WTC11 (cell line): ENCODE data around the gene GPR12. TPM values are rescaled to one million over a fixed set of nuclear protein-coding genes. Genes with fewer than 3 reads are reported as not detected.

Experiments used
- ATAC-seq: fragments of 200-7000 bp; cut with Tn5 transposase; 2 replicates; pipeline ENCODE4 v1.10.0; 2021; ENCODE audit warnings: mild to moderate bottlenecking, moderate library complexity
- CTCF ChIA-PET: fragments of 300-600 bp; sonication (Branson Sonifier 250); formaldehyde crosslinking; loops from one replicate; lab custom pipeline; 2021; ENCODE audit warnings: antibody characterized with exemption; lab: Charles Lee
- POLR2A ChIA-PET: fragments of 350-600 bp; sonication (Branson Sonifier 250); formaldehyde crosslinking; loops from one replicate; lab custom pipeline; 2021; ENCODE audit warnings: antibody characterized with exemption; lab: Charles Lee
- DNase-seq: peaks from one replicate; pipeline ENCODE4 v3.0.0; 2021; ENCODE audit warnings: low spot score
- H3K27ac Mint-ChIP-seq: 2 replicates; pipeline ENCODE4 v1.8.0; 2021; ENCODE audit warnings: mixed read lengths
- H3K27me3 Mint-ChIP-seq: 2 replicates; pipeline ENCODE4 v1.8.0; 2021; ENCODE audit warnings: low read depth, mild to moderate bottlenecking, moderate library complexity, mixed read lengths
- H3K36me3 Mint-ChIP-seq: 2 replicates; pipeline ENCODE4 v1.8.0; 2021; ENCODE audit warnings: mixed read lengths
- H3K4me1 Mint-ChIP-seq: 2 replicates; pipeline ENCODE4 v1.8.0; 2022; ENCODE audit warnings: mixed read lengths
- H3K4me3 Mint-ChIP-seq: 2 replicates; pipeline ENCODE4 v1.8.0; 2021; ENCODE audit warnings: mild to moderate bottlenecking, moderate library complexity, mixed read lengths
- H3K9me3 Mint-ChIP-seq: 2 replicates; pipeline ENCODE4 v1.8.0; 2021; ENCODE audit warnings: mixed read lengths
- AR ChIP-seq: fragments of 250-450 bp; sonication (Bioruptor Pico); IDR thresholded peaks from 2 replicates; pipeline ENCODE4 v1.9.0; 2021; ENCODE audit warnings: mild to moderate bottlenecking
- ATF6 ChIP-seq: sonication (generic); formaldehyde crosslinking; IDR thresholded peaks from 2 replicates; pipeline ENCODE4 v1.8.1; 2023; ENCODE audit warnings: mild to moderate bottlenecking, missing genetic modification reagents
- CBFB ChIP-seq: sonication (generic); formaldehyde crosslinking; IDR thresholded peaks from 2 replicates; pipeline ENCODE4 v1.8.1; 2022; ENCODE audit warnings: mild to moderate bottlenecking, low read depth, missing genetic modification reagents
- CDX4 ChIP-seq: fragments of 250-450 bp; sonication (Bioruptor Pico); IDR thresholded peaks from 2 replicates; pipeline ENCODE4 v1.9.0; 2021; ENCODE audit warnings: moderate library complexity, mild to moderate bottlenecking, inconsistent platforms, borderline replicate concordance
- CTCF ChIP-seq: fragments of 200-600 bp; IDR thresholded peaks from 2 replicates; pipeline ENCODE4 v1.8.0; 2022; ENCODE audit warnings: antibody characterized with exemption
- E2F4 ChIP-seq: sonication (generic); formaldehyde crosslinking; IDR thresholded peaks from 2 replicates; pipeline ENCODE4 v1.8.1; 2022; ENCODE audit warnings: low read depth, mild to moderate bottlenecking, moderate library complexity, missing genetic modification reagents, borderline replicate concordance
- FOXP1 ChIP-seq: sonication (generic); formaldehyde crosslinking; IDR thresholded peaks from 2 replicates; pipeline ENCODE4 v1.8.0; 2022; ENCODE audit warnings: missing genetic modification reagents, mild to moderate bottlenecking, moderate library complexity, borderline replicate concordance
- IRF2 ChIP-seq: sonication (generic); formaldehyde crosslinking; IDR thresholded peaks from 2 replicates; pipeline ENCODE4 v1.8.0; 2022; ENCODE audit warnings: low read depth, missing genetic modification reagents, borderline replicate concordance
- MAX ChIP-seq: sonication (generic); formaldehyde crosslinking; IDR thresholded peaks from 2 replicates; pipeline ENCODE4 v1.8.0; 2022; ENCODE audit warnings: mild to moderate bottlenecking, missing genetic modification reagents
- MXD4 ChIP-seq: fragments of 250-450 bp; sonication (Bioruptor Pico); IDR thresholded peaks from 2 replicates; pipeline ENCODE4 v1.8.0; 2021; ENCODE audit warnings: mild to moderate bottlenecking, moderate library complexity, borderline replicate concordance
- NFE2L1 ChIP-seq: sonication (generic); formaldehyde crosslinking; IDR thresholded peaks from 2 replicates; pipeline ENCODE4 v1.8.1; 2023; ENCODE audit warnings: missing genetic modification reagents
- PRDM15 ChIP-seq: sonication (generic); formaldehyde crosslinking; IDR thresholded peaks from 2 replicates; pipeline ENCODE4 v1.8.0; 2022; ENCODE audit warnings: missing genetic modification reagents
- SMAD4 ChIP-seq: sonication (generic); formaldehyde crosslinking; IDR thresholded peaks from 2 replicates; pipeline ENCODE4 v1.8.0; 2022; ENCODE audit warnings: mild to moderate bottlenecking, missing genetic modification reagents
- TP53 ChIP-seq: sonication (generic); formaldehyde crosslinking; IDR thresholded peaks from 2 replicates; pipeline ENCODE4 v1.8.1; 2023; ENCODE audit warnings: mild to moderate bottlenecking, missing genetic modification reagents
- ZBTB43 ChIP-seq: sonication (generic); formaldehyde crosslinking; IDR thresholded peaks from 2 replicates; pipeline ENCODE4 v1.8.1; 2023; ENCODE audit warnings: mild to moderate bottlenecking, missing genetic modification reagents
- ZMAT4 ChIP-seq: fragments of 250-450 bp; sonication (Bioruptor Pico); IDR thresholded peaks from 2 replicates; pipeline ENCODE4 v1.9.0; 2021; ENCODE audit warnings: mild to moderate bottlenecking
- ZNF138 ChIP-seq: sonication (generic); formaldehyde crosslinking; conservative IDR thresholded peaks from 2 replicates; pipeline ENCODE4 v1.8.1; 2022; ENCODE audit warnings: mild to moderate bottlenecking, moderate library complexity, missing genetic modification reagents
- ZNF317 ChIP-seq: sonication (generic); formaldehyde crosslinking; IDR thresholded peaks from 2 replicates; pipeline ENCODE4 v1.8.1; 2023; ENCODE audit warnings: low read depth, mild to moderate bottlenecking, moderate library complexity, missing genetic modification reagents, borderline replicate concordance
- ZNF396 ChIP-seq: fragments of 250-450 bp; sonication (Bioruptor Pico); IDR thresholded peaks from 2 replicates; pipeline ENCODE4 v1.8.0; 2021; ENCODE audit warnings: mild to moderate bottlenecking, moderate library complexity, borderline replicate concordance
- ZSCAN18 ChIP-seq: fragments of 250-450 bp; sonication (Bioruptor Pico); IDR thresholded peaks from 2 replicates; pipeline ENCODE4 v2.1.2; 2022; ENCODE audit warnings: mild to moderate bottlenecking, moderate library complexity
- total RNA-seq: library from RNA; stranded (reverse); gene quantifications from 3 replicates; pipeline ENCODE4 v1.2.3, GENCODE V29; 2021

The GPR12 gene
- total RNA-seq, 1 experiment from 2014 or later = 0.07 TPM

GRCh38 chr13:26727633-26728032 lies 33.0 kb downstream of the GPR12 start:
- no peaks in the 10 kb centered on the region for H3K4me1 Mint-ChIP-seq
- H3K36me3 Mint-ChIP-seq = peaks cover 4% of the 10 kb centered on the region
- H3K4me3 Mint-ChIP-seq = no peak overlapping the region
- peaks cover 9% of the 10 kb centered on the region for H3K9me3 Mint-ChIP-seq
- CTCF ChIA-PET = interaction anchor here (0.8 to 1.4 kb wide), 3 partner anchors 8 to 244 kb away, joined by 3 to 5 read pairs (median 4); no protein-coding TSS in a partner anchor
- ATAC-seq (no peak), DNase-seq (no peak)
- no peak for TF ChIP-seq ATF6 (CRISPR knock-in tag)
- no peak for TF ChIP-seq ZNF138 (CRISPR knock-in tag)
- no peak for TF ChIP-seq SMAD4 (CRISPR knock-in tag)
- TF ChIP-seq CDX4 (CRISPR knock-in tag) = no peak
- no peak for TF ChIP-seq ZSCAN18 (CRISPR knock-in tag)
- no peak for TF ChIP-seq MXD4 (CRISPR knock-in tag)
- no peak for TF ChIP-seq TP53 (CRISPR knock-in tag)
- no peak for TF ChIP-seq CBFB
- TF ChIP-seq ZMAT4 = no peak
- TF ChIP-seq ZNF317 = no peak
- TF ChIP-seq NFE2L1 = no peak
- TF ChIP-seq IRF2 (CRISPR knock-in tag) = no peak
- TF ChIP-seq MAX = no peak
- H3K27me3 Mint-ChIP-seq = no peaks in the 10 kb centered on the region
- POLR2A ChIA-PET = no interaction called here
- no peak overlapping the region for H3K27ac Mint-ChIP-seq

- Mint-ChIP-seq H3K9me3 (peaks cover 15% of the 10 kb centered on the region), H3K27ac (no peak overlapping the region), H3K36me3 (peaks cover 4% of the 10 kb centered on the region), H3K4me1 (no peaks in the 10 kb centered on the region), H3K4me3 (no peak overlapping the region), H3K27me3 (no peaks in the 10 kb centered on the region)
- ChIA-PET CTCF (interaction anchor here (0.8 to 1.4 kb wide), 2 partner anchors 146 to 245 kb away, joined by 3 to 5 read pairs; no protein-coding TSS in a partner anchor), POLR2A (no interaction called here)
- ATAC-seq = no peak
- DNase-seq = no peak
- TF ChIP-seq FOXP1 (CRISPR knock-in tag) = no peak
- TF ChIP-seq E2F4 (CRISPR knock-in tag) = no peak
- no peak for TF ChIP-seq CTCF
- no peak for TF ChIP-seq ZBTB43
- TF ChIP-seq AR (CRISPR knock-in tag) = no peak
- TF ChIP-seq ZNF396 = no peak
- TF ChIP-seq PRDM15 = no peak
Measured at GRCh38 chr13:26727122-26727521, 33.5 kb downstream of the GPR12 start.
